Smooth muscle cell (in vitro differentiated cells): ENCODE measurements around the gene NADK. TPM values are rescaled to one million over a fixed set of nuclear protein-coding genes. Genes with fewer than 3 reads are reported as not detected.
"Not testable (repeated sequence)": the region's sequence is repeated elsewhere in the genome, so short reads cannot be mapped to it uniquely, and the experiment has no call there.

ENCODE experiments used
- DNase-seq: peaks from one replicate; lab custom pipeline; 2025; ENCODE audit not compliant: unreplicated experiment; lab: John Stamatoyannopoulos, UW
- H2AFZ ChIP-seq: fragments of 200-600 bp; sonication (generic); 2 replicates; pipeline ENCODE4 v1.6.0; 2016; ENCODE audit warnings: antibody characterized with exemption, low read depth, mild to moderate bottlenecking
- H3F3A ChIP-seq: fragments of 200-600 bp; sonication (generic); 2 replicates; pipeline ENCODE4 v1.6.0; 2017; ENCODE audit warnings: antibody characterized with exemption, low read depth
- H3K27ac ChIP-seq: fragments of 200-600 bp; sonication (generic); 2 replicates; pipeline ENCODE4 v1.5.1; 2016; ENCODE audit warnings: low read depth, mild to moderate bottlenecking
- H3K27me3 ChIP-seq: fragments of 200-600 bp; sonication (generic); 2 replicates; pipeline ENCODE4 v1.6.1; 2016; ENCODE audit warnings: low read depth, mild to moderate bottlenecking
- H3K36me3 ChIP-seq: fragments of 200-600 bp; sonication (generic); 2 replicates; pipeline ENCODE4 v1.5.1; 2016; ENCODE audit warnings: low read depth
- H3K4me1 ChIP-seq: fragments of 200-600 bp; sonication (generic); 2 replicates; pipeline ENCODE4 v1.5.1; 2016; ENCODE audit warnings: low read depth
- H3K4me2 ChIP-seq: fragments of 200-600 bp; sonication (generic); 2 replicates; pipeline ENCODE4 v1.6.0; 2016; ENCODE audit warnings: mild to moderate bottlenecking
- H3K4me3 ChIP-seq: fragments of 200-600 bp; sonication (generic); 2 replicates; pipeline ENCODE4 v1.5.1; 2016; ENCODE audit warnings: mild to moderate bottlenecking
- H3K79me2 ChIP-seq: fragments of 200-600 bp; sonication (generic); 2 replicates; pipeline ENCODE4 v1.6.0; 2016; ENCODE audit warnings: low read depth, mild to moderate bottlenecking
- H3K9ac ChIP-seq: fragments of 200-600 bp; sonication (generic); 2 replicates; pipeline ENCODE4 v1.6.0; 2016; ENCODE audit warnings: low read depth
- H3K9me3 ChIP-seq: fragments of 200-600 bp; sonication (generic); replicated peaks from 2 replicates; pipeline ENCODE4 v1.5.1; 2016; ENCODE audit warnings: low read depth
- H4K20me1 ChIP-seq: fragments of 200-600 bp; sonication (generic); 2 replicates; pipeline ENCODE4 v1.6.0; 2016; ENCODE audit warnings: low read depth
- WGBS: methylation state at CpG from one replicate; pipeline ENCODE4 v1.1.7; 2016; ENCODE audit warnings: low lambda C conversion rate; 5-methylcytosine and 5-hydroxymethylcytosine counted together
- polyA plus RNA-seq: library from polyadenylated mRNA; unstranded; fragments of >200 nt; fragmentation: Nextera tagmentation; extraction: Ambion mirVana; gene quantifications from 2 replicates; pipeline ENCODE4 v1.2.1, GENCODE V29; 2016
- total RNA-seq: library from RNA; depleted of rRNA; stranded (reverse); fragments of >200 nt; gene quantifications from 2 replicates; pipeline ENCODE4 v1.2.3, GENCODE V29; 2014
- TF ChIP-seq, protein P1 (sequence below): fragments of 200-600 bp; sonication (generic); IDR thresholded peaks from 2 replicates; pipeline ENCODE4 v1.5.1; 2017; ENCODE audit warnings: borderline replicate concordance, mild to moderate bottlenecking, antibody characterized with exemption; ENCODE audit not compliant: insufficient read depth, poor library complexity, severe bottlenecking

The NADK gene
- total and polyA plus RNA-seq, 2 experiments from 2014 or later, result 32.7 to 37.8 TPM

DNA sequence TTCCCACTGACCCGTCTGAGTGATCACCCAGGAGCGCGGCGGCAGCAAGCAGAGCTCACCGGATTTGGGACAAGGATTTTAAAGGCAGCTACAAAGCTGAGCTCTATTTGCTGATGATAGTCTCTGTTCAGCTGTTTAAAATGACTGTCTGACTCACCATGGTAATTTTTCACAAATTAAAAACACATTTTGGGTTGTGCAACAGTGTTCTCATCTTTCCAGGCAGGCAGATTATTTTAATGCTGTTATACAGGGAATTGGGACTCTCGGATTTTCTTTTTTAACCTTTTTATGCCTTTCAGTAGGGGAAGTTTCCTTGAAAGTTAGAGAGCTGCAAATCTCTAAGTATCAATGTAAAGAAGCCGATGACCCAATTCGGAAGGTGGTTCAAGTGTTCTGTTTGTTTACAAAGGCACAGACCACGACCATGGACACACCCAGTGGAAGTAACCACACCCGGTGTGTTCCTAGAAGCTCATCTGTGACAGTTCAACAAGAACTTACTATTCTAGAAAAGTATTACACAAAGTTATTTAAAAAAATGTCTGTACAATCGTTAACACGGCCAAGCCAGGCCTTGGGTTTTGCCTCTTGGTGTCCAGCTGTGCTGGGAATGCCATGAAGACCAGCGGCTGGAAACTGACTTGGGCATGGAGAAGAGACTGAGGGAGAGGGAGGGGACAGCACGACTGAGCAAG lies 49.8 kb downstream of the NADK start:
- not testable (repeated sequence) for H2AFZ ChIP-seq, H3K27me3 ChIP-seq, H3F3A ChIP-seq, H3K9me3 ChIP-seq, H4K20me1 ChIP-seq, H3K9ac ChIP-seq, H3K79me2 ChIP-seq, H3K4me1 ChIP-seq, H3K4me3 ChIP-seq, DNase-seq, H3K36me3 ChIP-seq
- Histone ChIP-seq H3K4me2 (peak overlapping the region; percentile 2), H3K27ac (peak overlapping the region; percentile 70)
- WGBS, result 60% methylated on average over 14 of the region's 14 CpGs

DNA sequence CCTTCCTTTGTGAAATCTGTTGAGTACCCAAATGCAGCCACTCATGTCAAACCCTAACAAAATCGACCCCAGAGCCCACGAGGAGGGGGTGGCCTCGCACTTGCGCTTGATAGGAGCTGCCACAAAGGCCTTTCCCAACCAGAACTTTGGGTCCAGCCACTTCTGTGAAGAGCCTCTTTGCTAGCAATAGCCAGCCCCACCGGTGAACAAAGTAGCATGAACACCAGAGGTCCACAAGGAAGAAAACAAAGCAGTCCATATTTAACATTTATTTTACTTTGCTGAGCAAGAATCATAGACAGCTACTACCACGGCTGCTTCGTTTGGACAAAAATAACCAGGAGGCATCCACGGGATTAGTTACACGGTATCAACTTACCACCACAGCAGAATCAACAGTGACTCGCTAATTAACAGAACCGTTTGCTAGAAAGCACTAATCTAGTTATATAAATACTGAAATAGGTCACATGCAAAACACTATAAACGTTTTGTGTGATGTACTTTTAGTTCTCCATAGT lies 51.1 kb downstream of the NADK start:
- not testable (repeated sequence) for DNase-seq

DNA sequence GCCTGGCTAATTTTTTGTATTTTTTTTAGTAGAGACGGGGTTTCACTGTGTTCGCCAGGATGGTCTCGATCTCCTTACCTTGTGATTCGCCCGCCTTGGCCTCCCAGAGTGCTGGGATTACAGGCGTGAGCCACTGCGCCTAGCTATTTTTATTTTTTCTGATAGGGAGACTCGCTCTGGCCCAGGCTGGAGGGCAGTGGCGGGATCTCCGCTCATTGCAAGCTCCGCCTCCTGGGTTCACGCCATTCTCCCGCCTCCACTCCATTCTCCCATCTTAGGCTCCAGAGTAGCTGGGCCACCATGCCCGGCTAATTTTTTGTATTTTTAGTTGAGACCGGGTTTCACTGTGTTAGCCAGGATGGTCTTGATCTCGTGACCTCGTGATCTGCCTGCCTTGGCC lies 52.2 kb downstream of the NADK start:
- H3K4me1 ChIP-seq, H3K27me3 ChIP-seq, H3K36me3 ChIP-seq, H3K9me3 ChIP-seq, H3K27ac ChIP-seq, H3K79me2 ChIP-seq, H3K4me3 ChIP-seq, H4K20me1 ChIP-seq, H3K9ac ChIP-seq, H3F3A ChIP-seq, H2AFZ ChIP-seq, DNase-seq, H3K4me2 ChIP-seq: not testable (repeated sequence)
- WGBS, result 95% methylated on average over 17 of the region's 17 CpGs

More for the DNA sequence above, 51.1 kb downstream of the NADK start:
- H2AFZ ChIP-seq, H3K4me3 ChIP-seq, H3K36me3 ChIP-seq, H3K9ac ChIP-seq, H3K4me1 ChIP-seq, H3F3A ChIP-seq, H3K4me2 ChIP-seq, H3K9me3 ChIP-seq, H3K79me2 ChIP-seq, H4K20me1 ChIP-seq, H3K27me3 ChIP-seq: not testable (repeated sequence)
- 81% methylated on average over 11 of the region's 12 CpGs for WGBS
- H3K27ac ChIP-seq, result peak overlapping the region; percentile 28

DNA sequence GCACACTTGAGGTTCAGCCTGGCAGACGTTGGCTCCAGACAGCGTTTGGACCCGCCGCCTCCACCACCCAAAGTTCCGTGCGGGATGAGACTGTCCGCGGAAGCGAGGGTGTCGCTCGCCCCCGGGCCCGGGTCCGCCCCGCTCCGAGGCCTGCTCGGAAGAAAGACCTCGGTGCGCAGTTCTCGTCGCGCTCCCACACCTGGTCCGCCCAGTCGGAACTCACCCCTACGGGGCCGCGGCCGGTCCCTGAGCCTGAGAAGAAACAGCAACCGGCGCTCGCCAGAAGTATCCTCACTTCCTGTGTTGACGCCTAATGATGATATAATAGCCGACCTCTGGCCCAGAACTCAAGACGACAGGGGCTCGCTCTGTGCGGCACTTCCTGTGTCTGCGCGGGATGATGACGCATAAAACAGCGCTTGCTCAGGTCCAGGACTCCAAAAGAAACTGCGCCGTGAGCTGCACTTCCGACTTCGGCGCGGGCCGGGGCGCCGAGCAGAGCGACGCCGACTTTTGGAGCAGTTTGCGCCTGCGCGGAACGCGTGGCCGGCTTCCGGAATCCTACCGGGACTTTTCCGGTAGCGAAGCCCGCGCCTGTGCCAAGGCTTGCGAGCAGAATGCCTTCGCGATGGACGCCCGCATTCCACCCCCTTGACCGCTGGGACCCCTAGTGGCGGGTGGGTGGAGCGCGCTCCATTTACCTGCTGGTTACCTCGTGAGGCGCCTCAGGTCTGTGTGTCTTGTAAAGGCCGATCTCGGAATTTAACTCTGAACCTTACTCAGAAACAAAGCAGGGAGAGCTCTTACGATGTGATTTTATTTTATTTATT lies 54.0 kb downstream of the NADK start, which contains the start of gene CDK11A:
TSS of gene CDK11A (minus strand) at position 323 of the 830 bp plus-strand sequence. CDS start 1,539 bp downstream, outside the sequence.
- H3K9ac ChIP-seq, result peak within 1 kb of the TSS; percentile 82
- peak within 1 kb of the TSS; percentile 74 for H3K4me2 ChIP-seq
- H3K79me2 ChIP-seq, H3K9me3 ChIP-seq, H3K4me1 ChIP-seq, H3K27me3 ChIP-seq, H3F3A ChIP-seq, H3K36me3 ChIP-seq, H4K20me1 ChIP-seq: not testable (repeated sequence)
- H3K4me3 ChIP-seq, result peak within 1 kb of the TSS; percentile 66
- H2AFZ ChIP-seq, result peak within 1 kb of the TSS; percentile 61
- DNase-seq, result peak; percentile 77
- WGBS, result under 1% methylated on average over 50 of the region's 78 CpGs
- TF ChIP-seq, protein P1, sequence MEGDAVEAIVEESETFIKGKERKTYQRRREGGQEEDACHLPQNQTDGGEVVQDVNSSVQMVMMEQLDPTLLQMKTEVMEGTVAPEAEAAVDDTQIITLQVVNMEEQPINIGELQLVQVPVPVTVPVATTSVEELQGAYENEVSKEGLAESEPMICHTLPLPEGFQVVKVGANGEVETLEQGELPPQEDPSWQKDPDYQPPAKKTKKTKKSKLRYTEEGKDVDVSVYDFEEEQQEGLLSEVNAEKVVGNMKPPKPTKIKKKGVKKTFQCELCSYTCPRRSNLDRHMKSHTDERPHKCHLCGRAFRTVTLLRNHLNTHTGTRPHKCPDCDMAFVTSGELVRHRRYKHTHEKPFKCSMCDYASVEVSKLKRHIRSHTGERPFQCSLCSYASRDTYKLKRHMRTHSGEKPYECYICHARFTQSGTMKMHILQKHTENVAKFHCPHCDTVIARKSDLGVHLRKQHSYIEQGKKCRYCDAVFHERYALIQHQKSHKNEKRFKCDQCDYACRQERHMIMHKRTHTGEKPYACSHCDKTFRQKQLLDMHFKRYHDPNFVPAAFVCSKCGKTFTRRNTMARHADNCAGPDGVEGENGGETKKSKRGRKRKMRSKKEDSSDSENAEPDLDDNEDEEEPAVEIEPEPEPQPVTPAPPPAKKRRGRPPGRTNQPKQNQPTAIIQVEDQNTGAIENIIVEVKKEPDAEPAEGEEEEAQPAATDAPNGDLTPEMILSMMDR, result peak; percentile 26
- peak within 1 kb of the TSS; percentile 92 for H3K27ac ChIP-seq

DNA sequence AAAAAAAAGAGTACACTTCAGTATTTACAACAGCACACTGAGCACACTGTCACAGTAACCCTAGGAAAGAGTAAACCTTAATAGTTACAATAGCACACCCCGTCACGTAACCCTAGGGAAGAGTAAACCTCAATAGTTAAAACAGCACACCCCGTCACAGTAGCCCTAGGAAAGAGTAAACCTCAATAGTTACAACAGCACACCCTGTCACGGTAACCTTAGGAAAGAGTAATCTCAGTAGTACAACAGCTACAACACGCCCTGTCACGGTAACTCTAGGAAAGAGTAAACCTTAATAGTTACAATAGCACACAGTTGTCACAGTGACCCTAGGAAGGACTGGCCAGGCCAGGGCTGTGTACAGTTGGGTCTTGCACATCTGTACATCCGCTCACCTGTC lies 57.1 kb downstream of the NADK start:
- Histone ChIP-seq H3K9ac (no peak overlapping the region), H4K20me1 (no peaks in the 10 kb centered on the region), H3K27me3 (no peaks in the 10 kb centered on the region), H3K79me2 (peaks cover 4% of the 10 kb centered on the region), H3K4me1 (no peaks in the 10 kb centered on the region), H3K9me3 (no peaks in the 10 kb centered on the region), H3F3A (peaks cover 1% of the 10 kb centered on the region), H3K36me3 (no peaks in the 10 kb centered on the region), H2AFZ (no peak overlapping the region), H3K27ac (no peak overlapping the region), H3K4me2 (no peak overlapping the region), H3K4me3 (no peak overlapping the region)
- 86% methylated on average over 7 of the region's 7 CpGs for WGBS
- DNase-seq, result no peak
- TF ChIP-seq, protein P1, result no peak

DNA sequence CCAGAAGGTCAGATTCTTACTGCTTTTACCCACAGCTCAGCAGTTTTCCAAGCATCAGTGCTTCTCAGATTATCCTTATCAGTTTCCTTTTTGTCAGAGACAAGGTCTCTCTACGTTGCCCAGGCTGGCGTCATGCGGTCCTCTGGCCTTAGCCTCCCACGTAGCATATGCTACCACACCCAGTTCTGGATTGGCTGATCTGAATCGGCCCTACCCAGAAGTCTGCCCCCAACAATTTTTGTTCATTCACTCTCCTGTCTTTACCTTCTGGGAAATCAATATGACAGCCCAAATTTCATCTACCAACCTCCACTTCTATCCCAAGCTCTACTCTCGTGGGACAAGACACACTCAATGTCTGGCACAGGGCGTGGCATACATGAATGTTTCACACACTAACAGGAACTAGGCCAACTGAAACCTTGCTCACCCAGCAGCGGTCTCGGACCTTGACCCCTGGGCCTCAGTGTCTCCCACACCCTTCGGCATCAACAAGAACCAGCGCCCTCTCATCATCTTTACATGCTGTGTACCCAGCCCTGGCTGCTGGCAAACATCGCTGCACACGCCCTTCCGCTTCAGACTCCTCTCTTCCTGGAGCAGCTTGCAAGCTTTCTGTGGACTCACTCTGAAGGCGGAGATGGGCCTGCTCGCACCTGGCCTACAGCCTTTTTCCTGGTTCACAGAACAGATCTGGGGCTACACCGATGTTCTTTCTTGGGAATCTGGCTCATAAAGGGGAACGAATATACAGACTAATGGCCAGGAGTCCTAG lies 63.0 kb downstream of the NADK start:
- DNase-seq, H3K9ac ChIP-seq, H3K4me3 ChIP-seq, H3K4me1 ChIP-seq, H3K4me2 ChIP-seq, H3K36me3 ChIP-seq, H3K27me3 ChIP-seq, H3F3A ChIP-seq, H3K27ac ChIP-seq, H3K9me3 ChIP-seq, H3K79me2 ChIP-seq, H4K20me1 ChIP-seq, H2AFZ ChIP-seq: not testable (repeated sequence)
- WGBS, result 95% methylated on average over 11 of the region's 18 CpGs
